ENCODE data around the gene PHC2. TPM values are rescaled to one million over a fixed set of nuclear protein-coding genes. Genes with fewer than 3 reads are reported as not detected.
"Not testable (repeated sequence)": the region's sequence is repeated elsewhere in the genome, so short reads cannot be mapped to it uniquely, and the experiment has no call there.

Gene PHC2
- total RNA-seq, 1 donor from 2014 or later = 48.0 TPM

- no peak for DNase-seq (ENCODE audit: low spot score)
- peak; percentile 9 for ATAC-seq
Measured at GRCh38 chr1:33319949-33320618, 110.8 kb downstream of the PHC2 start.

- no peak for DNase-seq (ENCODE audit: low spot score)
- ATAC-seq = no peak
Measured at GRCh38 chr1:33319186-33319948, 111.5 kb downstream of the PHC2 start.

GRCh38 chr1:33317946-33318345, 112.9 kb downstream of the PHC2 start:
- no peak for DNase-seq (ENCODE audit: low spot score)
- ATAC-seq = no peak

GRCh38 chr1:33317354-33317753, 113.5 kb downstream of the PHC2 start:
- no peak for DNase-seq (ENCODE audit: low spot score)
- no peak for ATAC-seq

GRCh38 chr1:33316601-33317000, 114.3 kb downstream of the PHC2 start:
- ATAC-seq (no peak), DNase-seq (ENCODE audit: low spot score) (no peak)

GRCh38 chr1:33314416-33314815, 116.5 kb downstream of the PHC2 start:
- DNase-seq (ENCODE audit: low spot score) (no peak), ATAC-seq (peak; percentile 23)

GRCh38 chr1:33312413-33312749, 118.5 kb downstream of the PHC2 start:
- DNase-seq (ENCODE audit: low spot score) = no peak
- no peak for ATAC-seq

GRCh38 chr1:33311706-33312412, 119.0 kb downstream of the PHC2 start:
- no peak for ATAC-seq
- no peak for DNase-seq (ENCODE audit: low spot score)

- ATAC-seq (no peak), DNase-seq (ENCODE audit: low spot score) (no peak)
Measured at GRCh38 chr1:33310702-33311101, 120.2 kb downstream of the PHC2 start.

- not testable (repeated sequence) for DNase-seq (ENCODE audit: low spot score); ATAC-seq
Measured at GRCh38 chr1:33309351-33309750, 121.5 kb downstream of the PHC2 start.

- DNase-seq (ENCODE audit: low spot score) (no peak), ATAC-seq (no peak)
Measured at GRCh38 chr1:33307494-33307864, 123.4 kb downstream of the PHC2 start.

- DNase-seq (ENCODE audit: low spot score) (no peak), ATAC-seq (peak; percentile 17)
Measured at GRCh38 chr1:33306653-33307493, 124.0 kb downstream of the PHC2 start.

- no peak for ATAC-seq
- no peak for DNase-seq (ENCODE audit: low spot score)
Measured at GRCh38 chr1:33305816-33306652, 124.9 kb downstream of the PHC2 start.

- DNase-seq (ENCODE audit: low spot score) = no peak
- ATAC-seq = no peak
Measured at GRCh38 chr1:33305016-33305415, 125.9 kb downstream of the PHC2 start.

- ATAC-seq (no peak), DNase-seq (ENCODE audit: low spot score) (no peak)
Measured at GRCh38 chr1:33302325-33302724, 128.6 kb downstream of the PHC2 start.

GRCh38 chr1:33301273-33301984, 129.5 kb downstream of the PHC2 start:
- DNase-seq (ENCODE audit: low spot score) (no peak), ATAC-seq (peak; percentile 56)

- DNase-seq (ENCODE audit: low spot score) (no peak), ATAC-seq (no peak)
Measured at GRCh38 chr1:33300673-33301072, 130.2 kb downstream of the PHC2 start.

GRCh38 chr1:33299461-33300155, 131.3 kb downstream of the PHC2 start:
- ATAC-seq = no peak
- DNase-seq (ENCODE audit: low spot score) = no peak
